GM18511 (cell line): Measurements from ENCODE around the gene FAM193A.
"Not testable (repeated sequence)": the region's sequence is repeated elsewhere in the genome, so short reads cannot be mapped to it uniquely, and the experiment has no call there.

Experiments
- ATAC-seq: cut with Tn5 transposase; IDR thresholded peaks from one replicate; pipeline ENCODE4 v1.9.1; 2021; ENCODE audit warnings: mild to moderate bottlenecking, moderate library complexity; ENCODE audit not compliant: unreplicated experiment

FAM193A gene

DNA sequence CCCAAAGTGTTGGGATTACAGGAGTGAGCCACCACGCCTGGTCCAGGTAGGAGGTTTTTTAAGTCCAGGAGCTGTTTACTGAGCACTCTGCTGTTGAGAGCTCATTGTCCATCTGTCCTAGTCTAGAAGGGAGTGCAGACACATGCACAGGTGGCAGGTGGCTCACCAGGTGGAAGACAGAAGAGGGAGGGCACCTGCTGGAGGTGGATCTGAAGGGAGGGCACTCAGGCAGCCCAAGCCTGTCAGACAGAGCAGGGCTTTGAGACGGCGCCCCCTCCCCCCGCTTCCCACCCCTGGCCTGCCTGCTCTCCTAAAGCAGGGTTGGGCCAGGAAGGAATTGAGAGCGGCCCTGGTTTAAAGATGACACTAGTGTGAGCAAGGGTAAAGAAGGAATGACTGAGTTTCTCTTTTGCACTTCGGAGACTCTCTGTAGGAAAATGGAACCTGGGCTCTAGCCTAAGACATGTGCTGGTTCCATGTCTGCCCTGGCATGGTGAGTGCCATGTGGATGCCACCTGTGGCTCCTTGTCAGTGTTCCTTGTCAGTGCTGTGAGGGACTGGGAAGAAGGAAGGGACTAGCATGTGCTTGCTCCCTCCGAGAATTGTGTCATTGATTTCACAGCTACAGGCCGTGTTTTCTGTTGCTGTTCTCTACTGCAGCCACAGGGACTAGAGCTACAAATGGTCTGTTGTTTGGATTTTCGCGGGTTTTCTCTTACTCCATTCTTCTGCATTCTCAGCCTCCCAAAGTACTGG, 111.1 kb downstream of the FAM193A start:
- no peak for ATAC-seq

DNA sequence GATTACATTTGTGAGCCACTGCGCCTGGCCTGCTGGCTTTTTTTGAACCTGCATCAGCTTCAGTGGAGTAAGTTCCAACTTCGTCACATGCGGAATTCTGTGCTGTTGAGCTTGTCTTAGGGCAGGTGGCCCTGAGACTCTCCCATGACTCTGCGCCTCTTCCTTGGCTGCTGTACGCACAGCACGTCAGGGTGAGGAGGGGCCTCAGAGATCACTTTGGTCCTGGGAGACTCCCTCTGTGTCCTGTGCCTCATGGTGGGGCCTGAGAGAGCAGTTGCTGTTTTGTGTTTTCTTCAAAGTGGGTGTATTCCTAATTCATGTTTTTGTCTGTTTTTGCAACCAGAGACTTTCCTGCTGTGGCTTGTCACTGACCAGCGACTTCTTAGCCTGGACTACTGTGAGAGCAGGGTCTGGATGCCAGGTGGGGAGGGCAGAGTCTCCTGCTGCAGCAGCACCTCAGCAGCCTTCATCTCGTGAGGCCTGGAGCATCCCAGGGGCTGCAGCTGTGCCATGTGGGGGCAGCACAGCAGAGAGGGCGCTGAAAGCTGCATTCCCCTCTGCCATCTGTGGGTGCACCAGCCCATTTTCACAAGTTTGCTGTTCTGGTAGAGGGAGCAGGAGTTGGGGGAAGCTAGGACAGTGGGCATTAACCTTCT, 111.8 kb downstream of the FAM193A start:
- ATAC-seq: no peak

DNA sequence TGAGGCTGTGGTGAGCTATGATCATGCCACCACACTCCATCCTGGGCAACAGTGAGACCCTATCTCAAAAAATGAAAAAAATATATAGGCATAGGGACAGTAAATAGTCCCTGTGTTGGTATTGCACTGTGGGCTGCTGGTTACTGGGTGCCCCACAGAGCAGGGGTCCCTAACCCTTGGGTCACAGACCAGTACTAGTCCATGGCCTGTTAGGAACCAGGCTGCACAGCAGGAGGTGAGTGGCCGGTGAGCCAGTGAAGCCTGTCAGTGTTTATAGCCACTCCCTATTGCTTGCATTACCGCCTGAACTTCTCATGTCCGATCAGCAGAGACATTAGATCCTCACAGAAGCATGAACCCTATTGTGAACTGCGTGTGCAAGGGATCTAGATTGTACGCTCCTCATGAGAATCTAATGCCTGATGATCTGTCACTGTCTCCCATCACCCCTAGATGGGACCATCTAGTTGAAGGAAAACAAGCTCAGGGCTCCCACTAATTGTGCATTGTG, 113.2 kb downstream of the FAM193A start:
- no peak for ATAC-seq

DNA sequence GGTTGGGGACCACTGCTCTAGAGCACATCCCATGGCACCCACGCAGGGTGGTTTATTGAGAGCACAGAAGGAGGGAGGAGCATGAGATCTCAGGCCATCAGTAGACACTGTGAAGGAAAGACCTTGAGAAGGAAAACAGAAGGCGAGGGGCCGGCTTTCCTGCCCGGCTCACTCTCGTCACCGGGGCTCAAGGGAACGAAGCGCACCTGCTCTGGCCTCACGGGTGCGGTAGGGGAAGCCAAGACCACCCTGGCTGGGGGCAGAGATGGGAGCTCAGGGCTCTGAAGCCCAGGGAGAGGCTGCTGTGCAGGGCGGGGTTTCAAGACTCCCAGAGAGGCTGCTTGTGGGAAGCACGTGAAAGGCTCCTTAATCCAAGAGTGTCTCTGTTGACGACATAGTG, 113.8 kb downstream of the FAM193A start:
- no peak for ATAC-seq

DNA sequence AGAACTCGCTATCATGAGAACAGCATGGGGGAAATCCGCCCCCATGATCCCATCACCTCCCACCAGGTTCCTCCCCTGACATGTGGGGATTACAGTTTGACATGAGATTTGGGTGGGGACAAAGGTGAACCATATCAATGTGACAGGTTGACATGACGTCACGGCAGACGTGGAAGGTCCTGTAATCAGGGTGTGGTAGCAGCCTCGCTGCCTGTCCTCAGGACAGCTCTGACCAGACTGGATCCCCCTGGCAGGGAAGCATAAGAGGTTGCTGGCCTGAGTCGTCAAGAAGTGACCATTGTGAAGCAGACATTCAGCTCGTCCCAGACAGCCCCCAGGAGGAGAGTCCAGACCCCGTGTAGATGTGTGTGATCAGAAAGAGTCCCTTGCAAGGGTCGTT, 115.1 kb downstream of the FAM193A start:
- ATAC-seq: no peak

DNA sequence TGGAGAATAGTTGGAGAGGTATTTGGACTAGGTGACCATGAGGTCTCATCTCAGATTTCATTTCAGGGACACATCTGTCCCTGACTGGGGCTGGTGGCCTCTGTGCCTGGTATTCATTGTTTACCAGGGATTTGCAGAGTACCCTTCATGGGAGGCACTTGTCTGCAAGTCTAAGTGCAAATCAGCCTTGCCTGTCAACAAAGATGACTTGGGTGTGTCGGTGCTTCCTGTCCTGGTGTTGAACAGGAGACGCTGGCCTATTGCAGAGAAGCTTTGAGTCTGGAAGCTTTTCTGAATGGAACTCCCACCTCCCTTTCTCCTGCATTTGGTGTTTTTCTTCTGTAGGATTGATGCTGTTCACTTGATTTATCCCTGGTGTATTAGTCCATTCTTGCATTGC, 115.6 kb downstream of the FAM193A start:
- ATAC-seq: no peak

DNA sequence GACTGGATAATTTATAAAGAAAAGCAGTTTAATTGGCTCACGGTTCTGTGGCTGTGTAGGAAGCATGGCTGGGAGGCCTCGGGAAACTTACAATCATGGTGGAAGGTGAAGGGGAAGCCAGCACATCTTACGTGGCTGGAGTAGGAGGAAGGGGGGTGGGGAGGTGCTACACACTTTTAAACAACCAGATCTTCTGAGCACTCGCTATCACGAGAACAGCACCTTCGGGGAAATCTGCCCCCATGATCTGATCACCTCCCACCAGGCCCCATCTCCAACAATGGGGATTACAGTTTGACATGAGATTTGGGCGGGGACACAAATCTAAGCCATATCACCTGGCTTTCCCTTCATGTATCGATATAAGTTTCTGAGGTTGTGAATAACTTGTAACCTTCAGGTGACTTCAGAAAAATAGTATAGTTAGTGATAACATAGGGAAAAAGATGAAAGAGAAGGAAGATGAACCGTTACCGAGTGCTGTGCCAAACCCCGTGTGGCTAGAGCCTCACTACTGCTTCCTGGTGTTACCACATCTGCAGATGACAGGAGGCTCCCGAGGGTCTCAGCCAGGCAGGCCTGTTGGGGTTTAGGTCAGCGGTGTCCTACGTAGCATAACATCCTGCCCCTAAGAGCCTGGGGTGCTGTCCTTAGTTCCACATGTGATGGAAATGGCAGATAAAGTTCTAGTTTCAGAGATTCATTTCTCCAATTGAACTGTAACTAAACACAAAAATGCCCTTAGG, 116.1 kb downstream of the FAM193A start:
- ATAC-seq: no peak

DNA sequence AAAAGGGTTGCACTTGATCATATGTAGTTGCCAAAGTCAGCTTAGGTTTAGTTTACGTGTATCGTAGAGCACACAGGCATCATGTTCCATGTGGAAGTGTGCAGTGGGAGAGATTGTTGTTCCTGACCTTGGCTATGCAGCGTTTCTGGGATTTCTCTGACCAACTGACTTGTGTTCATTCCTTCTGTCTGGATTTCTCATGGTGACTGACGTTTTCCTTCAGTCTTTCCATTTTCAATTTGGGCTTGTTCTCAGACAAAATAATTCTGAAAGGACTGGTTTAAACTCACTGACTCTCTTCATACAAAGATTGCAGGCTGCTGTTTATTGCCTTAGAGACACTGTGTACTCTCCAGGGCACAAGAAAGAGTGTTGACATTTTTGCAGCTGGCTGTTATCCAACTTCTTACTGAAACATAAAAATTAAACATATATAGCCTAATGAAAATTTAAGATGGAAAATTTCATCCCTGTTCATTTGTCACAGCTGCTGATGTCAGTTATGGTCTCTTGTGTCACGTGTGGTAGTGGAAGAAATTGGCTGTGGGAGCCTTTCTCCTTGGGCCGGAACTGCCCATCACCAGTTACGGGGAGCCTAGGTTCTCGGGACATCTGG, 124.3 kb downstream of the FAM193A start:
- ATAC-seq: no peak

DNA sequence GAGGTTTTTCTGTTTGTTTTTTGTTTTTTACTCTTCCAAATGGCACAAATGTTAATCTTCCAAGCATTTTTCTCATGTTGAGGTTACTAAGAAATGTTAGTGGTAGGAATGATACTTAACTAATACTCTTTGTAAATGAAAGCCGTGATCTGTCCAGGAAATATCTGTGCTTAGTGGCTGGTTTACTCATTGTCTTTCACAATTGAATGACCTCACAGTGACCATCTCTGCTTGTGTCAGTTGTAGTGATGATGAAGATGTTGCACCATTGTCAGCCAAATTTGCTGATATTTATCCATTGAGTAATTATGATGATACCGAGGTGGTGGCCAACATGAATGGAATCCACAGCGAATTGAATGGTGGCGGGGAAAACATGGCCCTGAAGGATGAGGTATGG, 126.2 kb downstream of the FAM193A start:
- ATAC-seq: no peak

DNA sequence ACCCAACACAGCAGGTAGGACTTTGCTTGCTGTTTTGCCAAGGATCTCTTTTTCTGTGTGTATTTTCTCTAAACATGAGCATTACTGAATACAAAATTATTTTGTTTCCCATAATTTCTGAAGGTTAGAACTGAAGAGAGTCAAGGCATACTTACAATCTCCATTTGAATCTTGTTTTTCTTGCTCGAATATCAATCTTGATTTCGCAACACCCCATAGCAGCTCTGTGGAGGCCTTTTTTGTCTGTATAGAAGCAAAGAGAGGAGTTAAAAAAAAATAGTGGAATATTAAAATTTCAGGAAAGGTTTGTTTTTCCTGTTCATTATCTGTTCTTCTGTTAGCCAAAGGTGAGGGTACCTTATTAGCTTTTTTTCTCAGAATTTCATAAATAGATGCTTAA, 126.8 kb downstream of the FAM193A start:
- no peak for ATAC-seq

DNA sequence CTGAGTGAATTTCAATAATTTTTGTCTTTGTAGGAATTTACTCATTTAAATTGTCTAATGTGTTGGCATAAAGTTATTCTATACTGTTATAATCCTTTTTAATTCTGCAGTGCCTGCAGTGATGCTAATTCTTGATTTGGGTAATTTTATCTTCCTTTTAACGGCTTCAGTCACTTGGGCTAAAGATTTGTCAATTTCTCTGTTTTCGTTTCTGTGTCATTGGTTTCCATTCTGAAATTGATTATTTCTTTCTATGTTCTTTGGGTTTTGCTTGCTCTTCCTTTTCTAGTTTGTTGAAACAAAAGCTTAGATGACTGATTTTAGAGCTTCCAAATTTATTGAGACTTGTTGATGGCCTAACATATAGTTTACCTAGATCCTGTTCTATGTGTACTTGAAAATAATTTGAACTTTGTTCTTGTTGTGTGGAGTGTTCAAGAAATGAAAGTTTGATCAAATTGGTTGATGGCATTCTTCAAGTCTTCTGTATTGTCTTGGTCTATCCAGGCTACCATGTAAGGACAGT, 130.3 kb downstream of the FAM193A start:
- ATAC-seq: no peak

DNA sequence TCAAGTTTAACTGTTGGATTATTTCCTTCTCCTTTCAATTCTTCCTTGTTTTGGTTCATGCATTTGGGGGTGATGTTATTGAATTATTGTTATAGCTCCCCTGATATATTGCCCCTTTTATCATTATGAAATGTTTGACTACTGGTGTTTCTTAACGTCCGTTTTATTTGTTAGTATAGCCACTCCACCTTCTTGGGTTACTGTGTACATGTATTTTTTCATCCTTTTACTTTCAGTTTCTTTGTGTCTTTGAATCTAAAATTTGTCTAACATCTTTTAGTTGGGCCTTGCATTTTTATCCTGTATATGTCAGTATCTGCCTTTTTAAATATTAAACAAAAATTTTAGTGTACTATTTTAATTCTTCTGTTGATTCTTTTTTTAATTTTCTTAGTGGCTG, 131.0 kb downstream of the FAM193A start:
- no peak for ATAC-seq

DNA sequence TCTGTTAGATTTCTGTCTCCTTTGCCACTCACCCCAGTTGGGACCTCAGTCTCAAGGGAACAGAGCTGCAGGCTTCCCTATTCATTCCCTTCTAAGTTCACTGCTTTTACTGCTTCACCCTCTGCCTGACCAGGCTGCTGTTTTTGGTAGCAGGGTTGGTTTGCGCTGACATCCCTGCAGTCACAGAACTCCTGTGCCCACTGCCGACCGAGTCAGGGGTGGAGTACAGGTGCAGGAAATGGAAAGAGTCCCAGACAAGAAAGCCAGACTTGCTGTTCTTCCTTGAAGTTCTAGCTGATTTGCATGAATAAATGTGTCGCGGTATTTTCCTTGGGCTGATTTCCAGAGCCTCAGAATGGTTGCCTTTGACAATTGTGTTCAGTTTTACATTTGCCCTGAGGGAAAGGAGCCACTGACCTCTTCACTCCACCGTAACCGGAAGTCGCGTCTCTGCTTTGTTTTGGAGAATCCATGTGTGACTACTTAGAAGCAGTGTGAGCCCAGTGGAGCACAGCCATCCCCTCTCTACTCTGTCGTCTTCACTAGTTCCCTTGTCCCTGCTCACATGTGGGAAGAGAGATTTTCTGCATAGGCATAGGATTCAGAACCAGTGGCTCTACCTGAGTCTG, 134.9 kb downstream of the FAM193A start:
- no peak for ATAC-seq

DNA sequence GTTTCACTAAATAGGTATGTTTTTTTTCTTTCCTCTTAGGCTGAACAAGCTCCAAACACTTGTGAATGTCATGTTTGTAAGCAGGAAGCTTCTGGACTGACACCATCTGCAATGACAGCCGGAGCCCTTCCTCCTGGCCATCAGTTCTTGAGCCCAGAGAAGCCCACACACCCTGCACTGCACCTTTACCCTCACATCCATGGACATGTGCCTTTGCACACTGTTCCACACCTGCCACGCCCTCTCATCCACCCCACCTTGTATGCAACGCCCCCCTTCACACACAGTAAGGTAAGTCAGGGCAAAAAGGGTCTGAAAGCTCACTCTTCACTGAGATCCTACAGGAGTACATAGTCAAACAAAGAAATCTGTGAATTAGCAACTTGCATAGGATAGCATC, 135.6 kb downstream of the FAM193A start:
- no peak for ATAC-seq

DNA sequence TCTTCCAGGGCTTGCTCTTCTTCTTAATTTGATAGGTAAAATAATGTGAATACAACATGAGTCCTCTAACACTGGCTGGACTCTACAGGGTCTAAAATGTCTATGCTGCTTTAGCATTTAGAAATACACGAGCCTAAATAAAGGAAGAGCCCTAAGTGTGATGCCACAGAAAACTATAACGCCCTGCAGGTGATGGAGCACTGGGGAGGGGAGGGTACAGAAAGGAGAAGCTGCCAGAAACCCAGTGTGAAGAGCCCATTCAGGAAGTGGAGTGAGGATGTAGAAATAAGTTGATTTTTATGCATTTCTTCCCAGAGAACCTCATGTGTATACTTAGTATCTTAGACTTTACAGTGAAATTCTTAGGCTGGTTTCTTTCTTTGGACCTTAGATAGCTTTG, 136.3 kb downstream of the FAM193A start:
- no peak for ATAC-seq

DNA sequence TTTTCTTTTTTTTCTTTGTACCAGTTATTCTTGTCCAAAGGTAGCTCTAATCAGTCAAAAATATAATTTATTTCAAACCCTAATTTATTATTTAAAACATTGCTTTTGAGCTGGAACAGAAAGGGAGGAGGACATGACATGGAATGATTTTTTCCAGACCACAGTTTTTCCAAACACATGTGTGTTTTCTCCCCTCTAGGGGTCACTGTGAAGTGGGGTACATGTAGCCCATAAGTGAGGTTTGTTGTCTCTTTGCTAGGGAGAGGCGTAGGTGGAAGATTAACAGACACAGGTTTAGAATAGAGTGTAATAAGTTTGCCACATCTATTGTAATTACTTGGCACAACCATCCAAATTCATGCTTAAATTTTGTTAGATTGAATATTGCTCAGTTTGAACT, 136.7 kb downstream of the FAM193A start:
- no peak for ATAC-seq

DNA sequence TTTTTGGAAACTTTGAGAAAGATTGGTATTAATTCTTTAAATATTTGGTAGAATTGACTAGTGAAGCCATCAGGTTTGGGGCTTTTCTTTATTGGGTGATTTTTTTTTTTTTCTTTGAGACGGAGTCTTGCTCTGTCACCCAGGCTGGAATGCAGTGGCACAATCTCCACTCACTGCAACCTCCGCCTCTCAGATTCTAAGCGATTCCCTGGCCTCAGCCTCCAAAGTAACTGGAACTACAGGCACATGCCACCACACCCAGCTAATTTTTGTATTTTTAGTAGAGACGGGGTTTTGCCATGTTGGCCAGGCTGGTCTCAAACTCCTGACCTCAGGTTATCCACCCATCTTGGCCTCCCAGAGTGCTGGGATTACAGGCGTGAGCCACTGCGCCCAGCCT, 143.3 kb downstream of the FAM193A start:
- not testable (repeated sequence) for ATAC-seq

DNA sequence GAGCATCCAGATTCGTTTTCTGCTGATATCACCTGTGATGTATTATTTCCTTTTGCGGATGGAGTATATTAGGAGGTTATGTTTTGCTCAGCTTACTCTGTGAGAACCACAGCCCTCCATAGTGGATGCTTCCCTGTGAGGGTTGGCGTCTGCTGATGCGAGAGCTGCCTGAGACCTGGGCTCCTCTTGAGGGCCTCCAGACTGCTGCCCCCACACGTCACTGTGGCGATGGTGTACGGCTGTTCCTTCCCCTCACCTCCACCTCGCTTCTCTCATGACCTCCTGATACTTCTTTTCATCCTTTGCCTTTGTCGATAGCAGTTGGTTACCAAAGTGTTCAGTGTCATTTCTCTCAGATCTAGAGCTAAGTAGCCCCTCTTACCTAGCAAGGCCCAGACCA, 148.0 kb downstream of the FAM193A start:
- no peak for ATAC-seq

DNA sequence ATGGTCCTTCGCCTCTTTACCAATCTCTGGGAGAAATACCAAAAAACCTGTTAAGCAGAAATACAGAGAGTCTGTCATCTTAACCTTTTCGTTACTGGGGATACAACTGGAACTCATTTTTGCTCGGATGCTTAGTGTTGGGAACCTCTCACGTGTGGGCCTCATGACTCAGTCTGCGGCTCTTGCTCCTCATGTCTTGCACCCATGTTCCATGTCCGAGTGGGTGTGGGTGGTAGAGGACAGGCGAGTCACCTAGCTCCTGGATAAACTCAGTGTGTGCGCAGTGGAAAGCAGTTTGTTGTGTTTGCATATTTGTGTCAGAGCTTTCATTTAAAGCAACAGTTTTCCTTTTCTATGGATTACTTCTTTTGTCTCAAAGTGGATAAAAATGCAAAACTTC, 149.1 kb downstream of the FAM193A start:
- no peak for ATAC-seq

DNA sequence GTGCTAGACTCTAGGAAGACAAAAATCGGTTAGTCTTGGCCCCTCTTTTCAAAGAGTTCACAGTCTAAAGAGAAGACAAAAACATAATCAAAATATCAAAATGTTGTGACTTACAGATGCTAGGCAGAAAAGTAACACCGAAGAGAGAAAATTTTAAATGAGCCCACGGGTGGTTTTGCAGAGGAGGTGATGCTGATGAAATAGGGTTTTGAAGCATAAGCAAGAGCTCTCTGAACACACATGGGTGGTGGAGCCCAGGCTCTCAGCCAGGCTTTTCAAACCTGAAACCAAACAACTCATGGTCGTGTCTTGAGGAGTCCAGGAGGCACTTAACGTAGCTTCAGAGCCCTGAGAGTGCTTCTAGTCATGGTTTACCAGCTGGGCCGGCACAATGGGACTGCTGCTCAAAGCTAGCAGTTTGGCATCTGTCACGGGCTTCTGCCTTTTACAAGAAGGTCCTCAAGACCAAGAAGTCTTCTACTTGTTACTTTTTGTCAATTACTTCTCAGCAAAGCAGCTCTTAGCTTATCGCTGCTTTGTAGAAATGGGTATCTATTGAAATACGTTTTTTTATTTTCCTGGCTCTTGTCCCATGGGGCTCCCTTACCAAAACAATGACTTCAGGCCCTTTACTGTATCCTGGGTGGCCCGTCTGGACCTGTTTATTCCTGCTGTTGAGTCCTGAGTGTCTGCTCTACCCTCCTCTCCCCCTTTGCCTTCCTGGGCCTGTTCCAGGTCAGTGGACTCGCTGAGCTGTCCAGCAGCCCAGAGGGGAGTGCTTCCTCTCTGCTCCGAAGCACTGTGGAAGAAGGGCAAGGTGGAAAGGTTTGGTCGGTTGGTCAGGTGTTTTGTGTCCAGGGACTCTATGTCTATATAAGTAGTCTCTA, 150.2 kb downstream of the FAM193A start:
- no peak for ATAC-seq
